PC-9 (cell line): ENCODE measurements around the gene SOS1. TPM values are rescaled to one million over a fixed set of nuclear protein-coding genes. Genes with fewer than 3 reads are reported as not detected.
"Not testable (repeated sequence)": the region's sequence is repeated elsewhere in the genome, so short reads cannot be mapped to it uniquely, and the experiment has no call there.

Experiments used
- BruUV-seq: library from RNA; stranded (reverse); fragments of 400-500 nt; replicated peaks from 2 replicates; lab custom pipeline; 2021; lab: Mats Ljungman, UMichigan
- CTCF ChIA-PET: fragments of 300-600 bp; sonication (Branson Sonifier 250); formaldehyde crosslinking; loops from one replicate; lab custom pipeline; 2022; ENCODE audit warnings: antibody characterized with exemption; lab: Charles Lee
- POLR2A ChIA-PET: fragments of 300-600 bp; sonication (Branson Sonifier 250); formaldehyde crosslinking; loops from one replicate; lab custom pipeline; 2022; ENCODE audit warnings: antibody characterized with exemption; ENCODE audit not compliant: unreplicated experiment; lab: Charles Lee
- DNase-seq, 2 experiments: peaks; one replicate each; pipeline versions ENCODE4 v3.0.0 to v3.0.0-alpha.2; 2015 to 2022; ENCODE audit warnings: mixed read lengths in 1 of 2
- H2AFZ ChIP-seq: fragments of 200-600 bp; sonication (generic); 2 replicates; pipeline ENCODE4 v1.8.1; 2017; ENCODE audit warnings: antibody characterized with exemption
- H3F3A ChIP-seq: fragments of 200-600 bp; sonication (generic); 2 replicates; pipeline ENCODE4 v1.8.1; 2017; ENCODE audit warnings: antibody characterized with exemption, mild to moderate bottlenecking, low read depth; ENCODE audit not compliant: insufficient read depth
- H3K27ac ChIP-seq: fragments of 200-600 bp; sonication (generic); 2 replicates; pipeline ENCODE4 v1.6.1; 2016; ENCODE audit warnings: mixed run types
- H3K27me3 ChIP-seq: fragments of 200-600 bp; sonication (generic); 2 replicates; pipeline ENCODE4 v1.6.1; 2016; ENCODE audit warnings: low read depth, mixed run types; ENCODE audit not compliant: insufficient read depth
- H3K36me3 ChIP-seq: fragments of 200-600 bp; sonication (generic); 2 replicates; pipeline ENCODE4 v1.6.1; 2016; ENCODE audit warnings: low read depth, mixed run types
- H3K4me1 ChIP-seq: fragments of 200-600 bp; sonication (generic); replicated peaks from 2 replicates; pipeline ENCODE4 v1.6.1; 2016; ENCODE audit warnings: mixed run types; ENCODE audit not compliant: insufficient read depth
- H3K4me2 ChIP-seq: fragments of 200-600 bp; sonication (generic); 2 replicates; pipeline ENCODE4 v1.6.1; 2017; ENCODE audit warnings: mixed run types
- H3K4me3 ChIP-seq: fragments of 200-600 bp; sonication (generic); 2 replicates; pipeline ENCODE4 v1.6.1; 2016; ENCODE audit warnings: mixed run types
- H3K79me2 ChIP-seq: fragments of 200-600 bp; sonication (generic); 2 replicates; pipeline ENCODE4 v1.6.1; 2017; ENCODE audit warnings: low read depth, mixed run types
- H3K9me2 ChIP-seq: fragments of 200-600 bp; sonication (generic); 2 replicates; pipeline ENCODE4 v1.8.1; 2017; ENCODE audit warnings: mild to moderate bottlenecking; ENCODE audit not compliant: insufficient read depth
- H3K9me3 ChIP-seq: fragments of 200-600 bp; sonication (generic); 2 replicates; pipeline ENCODE4 v1.8.1; 2016; ENCODE audit warnings: low read depth; ENCODE audit not compliant: insufficient read depth
- H4K20me1 ChIP-seq: fragments of 200-600 bp; sonication (generic); 2 replicates; pipeline ENCODE4 v1.8.1; 2017; ENCODE audit not compliant: insufficient read depth
- EZH2 ChIP-seq: fragments of 200-600 bp; sonication (generic); IDR thresholded peaks from 2 replicates; pipeline ENCODE4 v1.8.0; 2017; ENCODE audit warnings: antibody characterized with exemption, low read depth
- intact Hi-C: fragments of 100-400 bp; cut with micrococcal nuclease; formaldehyde crosslinking; loops from one replicate; pipeline ENCODE4 v1.10.0; 2022; ENCODE audit not compliant: unreplicated experiment
- total RNA-seq: library from RNA; stranded (reverse); gene quantifications from 2 replicates; pipeline ENCODE4 v1.2.3, GENCODE V29; 2021
- TF ChIP-seq, protein P1 (sequence below): fragments of 200-600 bp; sonication (generic); conservative IDR thresholded peaks from 2 replicates; pipeline ENCODE4 v1.6.1; 2017; ENCODE audit warnings: mixed run types, antibody characterized with exemption, mild to moderate bottlenecking, moderate library complexity

The SOS1 gene
- total RNA-seq, 1 experiment from 2014 or later = 34.7 TPM

DNA sequence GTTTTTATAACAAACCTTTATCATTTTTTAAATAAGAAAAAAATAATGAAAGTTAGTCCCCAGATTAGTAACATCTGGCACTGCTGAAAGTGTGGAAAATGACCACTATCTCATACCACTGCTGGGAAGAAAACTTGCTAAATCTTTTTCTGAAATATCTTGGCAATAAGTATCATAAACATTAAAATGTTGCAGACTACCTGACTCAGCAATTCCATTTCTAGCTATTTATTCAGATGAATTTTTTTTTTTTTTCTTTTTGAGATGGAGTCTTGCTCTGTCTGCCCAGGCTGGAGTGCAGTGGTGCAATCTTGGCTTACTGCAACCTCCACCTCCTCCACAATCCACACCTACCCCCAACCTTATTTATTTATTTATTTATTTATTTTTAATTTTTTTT is 35.3 kb upstream of the SOS1 start:
- no TSS peak for BruUV-seq
- CTCF ChIA-PET = no interaction called here
- H3K9me2 ChIP-seq = peaks cover 4% of the 10 kb centered on the region; the same call in 1 of the 2 replicates
- no peak for DNase-seq
- H3K27me3 ChIP-seq = no peaks in the 10 kb centered on the region
- TF ChIP-seq, protein P1, sequence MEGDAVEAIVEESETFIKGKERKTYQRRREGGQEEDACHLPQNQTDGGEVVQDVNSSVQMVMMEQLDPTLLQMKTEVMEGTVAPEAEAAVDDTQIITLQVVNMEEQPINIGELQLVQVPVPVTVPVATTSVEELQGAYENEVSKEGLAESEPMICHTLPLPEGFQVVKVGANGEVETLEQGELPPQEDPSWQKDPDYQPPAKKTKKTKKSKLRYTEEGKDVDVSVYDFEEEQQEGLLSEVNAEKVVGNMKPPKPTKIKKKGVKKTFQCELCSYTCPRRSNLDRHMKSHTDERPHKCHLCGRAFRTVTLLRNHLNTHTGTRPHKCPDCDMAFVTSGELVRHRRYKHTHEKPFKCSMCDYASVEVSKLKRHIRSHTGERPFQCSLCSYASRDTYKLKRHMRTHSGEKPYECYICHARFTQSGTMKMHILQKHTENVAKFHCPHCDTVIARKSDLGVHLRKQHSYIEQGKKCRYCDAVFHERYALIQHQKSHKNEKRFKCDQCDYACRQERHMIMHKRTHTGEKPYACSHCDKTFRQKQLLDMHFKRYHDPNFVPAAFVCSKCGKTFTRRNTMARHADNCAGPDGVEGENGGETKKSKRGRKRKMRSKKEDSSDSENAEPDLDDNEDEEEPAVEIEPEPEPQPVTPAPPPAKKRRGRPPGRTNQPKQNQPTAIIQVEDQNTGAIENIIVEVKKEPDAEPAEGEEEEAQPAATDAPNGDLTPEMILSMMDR = no peak
- no peak for TF ChIP-seq EZH2
- no peak overlapping the region for H3K4me2 ChIP-seq
- no peak overlapping the region for H3K4me3 ChIP-seq
- intact Hi-C loops = no loop called here
- H4K20me1 ChIP-seq = no peaks in the 10 kb centered on the region
- POLR2A ChIA-PET = no interaction called here
- H2AFZ ChIP-seq = no peak overlapping the region
- no peaks in the 10 kb centered on the region for H3K36me3 ChIP-seq
- no peak overlapping the region for H3K27ac ChIP-seq
- H3K79me2 ChIP-seq = no peaks in the 10 kb centered on the region
- 0 out of 2 replicates have a peak, but pooled peaks cover 7% of the 10 kb centered on the region for H3F3A ChIP-seq
- H3K4me1 ChIP-seq = peaks cover 10% of the 10 kb centered on the region
- H3K9me3 ChIP-seq = no peaks in the 10 kb centered on the region

GRCh38 chr2:39155573-39155972 is 34.7 kb upstream of the SOS1 start:
- H3F3A ChIP-seq, H3K27me3 ChIP-seq, H3K9me2 ChIP-seq, DNase-seq, BruUV-seq, H3K9me3 ChIP-seq, H3K27ac ChIP-seq, H3K4me2 ChIP-seq, H3K79me2 ChIP-seq, H3K4me3 ChIP-seq, H3K36me3 ChIP-seq, intact Hi-C loops, H2AFZ ChIP-seq, H4K20me1 ChIP-seq, H3K4me1 ChIP-seq: not testable (repeated sequence)
- CTCF ChIA-PET = interaction anchor here (0.7 kb wide), 2 partner anchors 12 to 67 kb away, joined by 3 read pairs; no protein-coding TSS in a partner anchor
- POLR2A ChIA-PET = interaction anchor here (0.7 kb wide), 1 partner anchor 404 kb away, joined by 3 read pairs; no protein-coding TSS in a partner anchor

- Histone ChIP-seq H3K9me2 (peaks cover 4% of the 10 kb centered on the region; the same call in 1 of the 2 replicates), H3K79me2 (no peaks in the 10 kb centered on the region), H3K36me3 (no peaks in the 10 kb centered on the region), H4K20me1 (no peaks in the 10 kb centered on the region), H2AFZ (no peak overlapping the region), H3F3A (0 out of 2 replicates have a peak, but pooled peaks cover 7% of the 10 kb centered on the region), H3K4me1 (peaks cover 10% of the 10 kb centered on the region), H3K9me3 (no peaks in the 10 kb centered on the region), H3K27ac (no peak overlapping the region), H3K27me3 (no peaks in the 10 kb centered on the region), H3K4me3 (no peak overlapping the region), H3K4me2 (no peak overlapping the region)
- ChIA-PET POLR2A (no interaction called here), CTCF (interaction anchor here (0.7 kb wide), 2 partner anchors 12 to 68 kb away, joined by 3 read pairs; no protein-coding TSS in a partner anchor)
- no TSS peak for BruUV-seq
- intact Hi-C loops = no loop called here
- TF ChIP-seq, protein P1 = no peak
- TF ChIP-seq EZH2 = no peak
- no peak for DNase-seq
These were observed 34.1 kb upstream of the SOS1 start for GRCh38 chr2:39154944-39155343.

DNA sequence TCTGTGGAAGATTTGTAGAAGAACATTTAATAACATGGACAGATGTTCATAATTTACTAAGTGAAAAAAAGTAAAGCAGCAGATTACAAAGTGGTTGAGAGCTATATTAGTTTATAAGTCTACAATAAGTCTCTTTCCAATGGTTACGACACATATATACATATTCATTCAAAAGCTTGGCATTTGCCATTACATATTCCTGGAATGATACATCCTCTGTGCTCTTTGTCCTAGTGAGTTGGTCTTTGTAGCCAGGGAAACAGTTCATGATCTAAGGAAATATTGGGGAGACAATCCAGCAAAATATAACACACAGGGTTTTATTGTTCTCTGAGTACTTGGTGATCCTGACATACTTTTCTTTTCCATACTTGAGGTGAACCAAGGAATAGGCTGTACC is 32.5 kb upstream of the SOS1 start:
- intact Hi-C loops = no loop called here
- DNase-seq = peak in 1 of 2 experiments; percentile 58
- Histone ChIP-seq H4K20me1 (no peaks in the 10 kb centered on the region), H2AFZ (no peak overlapping the region), H3F3A (0 out of 2 replicates have a peak, but pooled peaks cover 7% of the 10 kb centered on the region), H3K27me3 (no peaks in the 10 kb centered on the region), H3K79me2 (no peaks in the 10 kb centered on the region), H3K4me2 (peak overlapping the region; percentile 7; the same call in 1 of the 2 replicates), H3K9me2 (peaks cover 4% of the 10 kb centered on the region), H3K36me3 (no peaks in the 10 kb centered on the region), H3K4me1 (peaks cover 10% of the 10 kb centered on the region), H3K4me3 (no peak overlapping the region), H3K9me3 (no peaks in the 10 kb centered on the region), H3K27ac (no peak overlapping the region)
- ChIA-PET CTCF (interaction anchor here (0.7 kb wide), 1 partner anchor 9 kb away, joined by 3 read pairs; no protein-coding TSS in a partner anchor), POLR2A (no interaction called here)
- BruUV-seq = no TSS peak
- TF ChIP-seq EZH2 = no peak
